ENCODE results near the gene ESR2.

ESR2 gene

DNA sequence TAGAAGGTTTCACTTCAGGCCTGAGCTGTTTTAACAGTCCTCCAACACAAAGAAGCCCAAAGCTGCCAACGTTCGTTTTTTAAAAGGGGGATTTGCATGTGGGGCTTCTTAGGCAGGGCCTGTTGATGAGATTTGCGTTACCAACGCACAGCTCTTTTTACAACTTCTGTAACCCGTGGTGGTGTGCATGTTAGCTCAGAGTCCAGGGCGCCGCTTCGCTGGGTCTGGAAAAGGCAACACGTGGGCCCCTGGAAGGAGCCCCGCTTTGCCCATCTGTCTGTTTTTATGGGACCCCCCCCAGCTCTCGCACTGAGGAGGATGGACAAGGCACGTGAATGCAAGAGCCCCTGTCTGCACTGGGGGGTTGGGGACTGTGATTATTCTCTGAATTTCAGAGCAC, 84.0 kb downstream of the ESR2 start:
- DNase-seq: no peak
- in situ Hi-C loops (cut with HindIII; ENCODE audit: low pct_ligation_motif_present, low pct_unique_long_range_greater_than_20kb, low sequenced_read_pairs): no loop called here

DNA sequence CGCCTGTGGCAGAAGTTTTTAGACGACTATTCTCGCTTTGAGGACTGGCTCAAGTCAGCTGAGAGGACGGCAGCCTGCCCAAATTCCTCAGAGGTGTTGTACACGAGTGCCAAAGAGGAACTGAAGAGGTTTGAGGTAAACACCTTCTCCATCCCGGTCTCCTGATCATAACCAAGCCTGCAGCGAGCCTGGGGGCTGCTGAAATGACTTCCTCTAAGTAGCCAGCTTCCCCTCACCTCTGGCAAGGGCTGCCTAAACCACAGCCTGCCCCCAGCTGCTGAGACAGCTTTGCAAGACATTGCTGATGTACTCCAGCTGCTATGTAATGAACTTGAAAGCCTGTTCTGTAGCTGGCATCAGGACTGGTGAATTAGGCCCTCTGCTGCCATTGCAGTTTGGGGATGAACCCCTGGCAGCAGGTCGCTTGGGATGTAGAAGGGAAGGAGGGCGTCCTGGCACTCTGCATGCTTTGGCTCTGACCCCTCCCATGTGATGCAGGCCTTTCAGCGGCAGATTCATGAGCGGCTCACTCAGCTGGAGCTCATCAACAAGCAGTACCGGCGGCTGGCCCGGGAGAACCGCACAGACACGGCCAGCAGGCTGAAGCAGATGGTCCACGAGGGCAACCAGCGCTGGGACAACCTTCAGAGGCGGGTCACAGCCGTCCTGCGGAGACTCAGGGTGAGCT, 84.6 kb downstream of the ESR2 start:
- in situ Hi-C loops (cut with HindIII; ENCODE audit: low pct_ligation_motif_present, low pct_unique_long_range_greater_than_20kb, low sequenced_read_pairs): no loop called here
- no peak for DNase-seq

DNA sequence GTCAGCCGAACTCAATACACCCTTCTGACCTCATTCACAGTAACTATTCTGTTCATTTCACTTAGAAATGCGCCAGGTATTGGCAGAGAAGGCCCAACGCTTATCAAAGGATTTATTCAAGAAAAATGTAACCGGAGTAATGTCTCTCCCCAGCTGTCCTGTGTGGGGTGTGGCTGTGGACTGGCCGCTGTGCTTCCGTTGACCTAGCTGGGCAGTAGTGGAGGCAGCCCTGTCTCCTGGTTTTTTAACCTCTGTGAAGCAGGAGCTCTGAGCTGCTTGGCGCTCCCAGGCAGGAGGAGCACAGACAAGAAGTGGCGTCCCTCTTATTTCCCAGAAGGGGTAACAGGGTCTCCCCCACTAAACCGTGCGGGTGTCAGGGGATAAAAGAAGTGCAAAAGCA, 85.2 kb downstream of the ESR2 start:
- in situ Hi-C loops (cut with HindIII; ENCODE audit: low pct_ligation_motif_present, low pct_unique_long_range_greater_than_20kb, low sequenced_read_pairs): no loop called here
- DNase-seq: no peak

DNA sequence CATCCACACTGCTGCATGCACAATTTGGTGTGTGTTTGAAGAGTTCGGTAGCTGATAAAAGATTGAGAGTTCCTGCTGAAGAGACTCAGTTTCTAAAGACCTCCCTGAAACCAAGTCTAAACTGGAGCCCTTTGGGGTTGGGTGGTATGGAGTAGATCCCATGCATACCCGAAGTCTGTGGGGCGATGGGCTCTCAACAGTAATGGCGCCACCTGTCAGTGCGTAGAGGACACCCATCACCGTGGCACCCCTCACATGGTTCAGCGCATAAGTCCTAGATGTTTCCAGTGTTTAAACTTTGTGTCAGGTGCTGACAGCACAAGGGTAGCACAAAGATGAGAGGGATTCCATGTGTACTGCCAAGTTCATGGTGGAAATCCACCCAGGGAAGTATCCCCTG, 85.9 kb downstream of the ESR2 start:
- DNase-seq: no peak
- in situ Hi-C loops (cut with HindIII; ENCODE audit: low pct_ligation_motif_present, low pct_unique_long_range_greater_than_20kb, low sequenced_read_pairs): no loop called here

DNA sequence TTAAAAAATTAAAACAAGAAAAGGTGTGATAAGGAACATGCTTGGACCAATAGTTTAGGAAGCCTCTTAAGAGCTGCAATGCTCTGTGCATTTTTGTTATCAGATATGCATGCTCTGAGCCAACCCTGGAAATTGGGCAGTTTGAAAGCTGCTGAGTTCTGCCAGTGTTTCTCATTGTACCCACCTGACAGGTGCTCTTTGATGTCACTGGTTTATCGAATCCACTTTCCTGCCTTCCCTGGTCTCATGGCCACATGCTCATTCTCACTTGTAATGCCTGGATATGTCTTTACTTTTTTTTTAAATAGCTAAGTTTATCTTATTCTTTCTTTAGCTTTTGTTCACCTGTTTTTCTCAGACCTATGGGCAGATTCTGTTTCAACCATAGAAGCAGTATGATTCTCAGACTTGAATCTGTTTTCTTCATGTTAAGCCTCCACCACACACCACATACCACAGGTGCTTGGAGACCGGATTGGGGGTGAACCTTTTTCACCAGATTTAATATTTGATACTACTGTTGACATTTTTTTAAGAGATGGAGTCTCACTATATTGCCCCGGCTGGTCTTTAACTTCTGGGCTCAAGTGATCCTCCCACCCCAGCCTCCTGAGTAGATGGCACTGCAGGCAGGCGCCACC, 90.7 kb downstream of the ESR2 start:
- in situ Hi-C loops (cut with HindIII; ENCODE audit: low pct_ligation_motif_present, low pct_unique_long_range_greater_than_20kb, low sequenced_read_pairs): no loop called here
- no peak for DNase-seq

DNA sequence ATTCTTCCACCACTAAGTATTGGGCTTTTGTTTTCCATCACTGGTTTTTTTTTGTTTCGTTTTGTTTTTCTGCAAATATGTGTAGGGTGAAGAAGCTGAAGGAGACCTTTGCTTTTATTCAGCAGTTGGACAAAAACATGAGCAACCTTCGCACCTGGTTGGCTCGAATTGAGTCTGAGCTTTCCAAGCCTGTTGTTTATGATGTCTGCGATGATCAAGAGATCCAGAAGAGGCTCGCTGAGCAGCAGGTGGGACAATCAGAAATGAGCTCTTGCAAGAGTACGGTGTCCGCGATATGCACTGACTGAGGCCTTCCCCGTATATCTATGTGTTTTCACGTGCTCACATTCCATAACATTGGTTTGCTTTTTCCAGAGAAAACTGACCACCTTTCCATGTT, 91.5 kb downstream of the ESR2 start:
- no peak for DNase-seq
- in situ Hi-C loops (cut with HindIII; ENCODE audit: low pct_ligation_motif_present, low pct_unique_long_range_greater_than_20kb, low sequenced_read_pairs): no loop called here

DNA sequence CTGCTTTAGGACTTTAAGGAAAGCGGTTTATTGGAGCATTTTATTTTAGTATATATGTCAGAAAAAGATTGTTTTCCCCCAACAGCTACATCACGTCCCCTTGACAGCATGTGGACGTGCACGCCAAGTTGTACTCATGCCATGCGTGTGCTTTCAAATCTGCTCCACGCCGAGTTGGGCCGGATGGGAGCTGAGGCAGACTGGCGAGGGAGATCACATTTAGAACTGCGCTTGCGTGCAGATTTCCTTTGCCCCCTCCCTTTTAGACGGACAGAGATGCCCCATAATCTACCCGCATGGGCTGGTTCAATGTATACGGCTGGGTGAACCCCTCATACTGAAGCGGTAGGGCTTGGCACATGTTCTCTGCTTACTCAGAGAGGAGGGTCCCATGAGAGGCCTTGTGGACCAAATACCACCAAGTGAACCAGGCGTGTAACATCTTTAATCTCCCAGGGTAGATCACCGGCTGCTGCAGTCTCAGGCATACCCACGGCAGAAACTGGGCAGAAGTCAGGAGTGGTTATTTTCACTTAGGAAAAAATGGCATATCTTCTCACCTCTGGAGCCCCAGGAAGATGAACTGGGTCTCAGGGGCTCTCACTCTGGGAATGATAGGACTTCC, 92.1 kb downstream of the ESR2 start:
- DNase-seq: no peak
- in situ Hi-C loops (cut with HindIII; ENCODE audit: low pct_ligation_motif_present, low pct_unique_long_range_greater_than_20kb, low sequenced_read_pairs): no loop called here

DNA sequence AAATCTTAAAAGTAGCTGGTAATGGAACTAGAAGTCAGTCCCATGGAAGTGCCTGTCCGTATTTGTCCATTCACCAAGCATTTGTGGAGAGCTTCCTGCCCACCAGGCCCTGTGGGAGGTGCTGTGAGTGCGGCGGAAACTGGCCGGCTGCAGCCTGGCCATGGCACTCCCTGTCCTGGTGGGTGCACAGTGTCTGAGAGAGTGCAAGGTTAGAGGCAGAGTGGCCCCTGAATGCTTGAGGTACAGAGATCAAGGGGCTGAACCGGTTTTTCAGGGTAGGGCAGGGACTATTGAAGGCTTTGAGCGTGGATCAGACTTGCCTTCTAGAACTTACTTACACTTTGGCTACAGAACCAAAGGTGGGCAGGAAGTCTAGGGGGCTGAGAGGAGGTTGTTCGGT, 92.9 kb downstream of the ESR2 start:
- in situ Hi-C loops (cut with HindIII; ENCODE audit: low pct_ligation_motif_present, low pct_unique_long_range_greater_than_20kb, low sequenced_read_pairs): no loop called here
- no peak for DNase-seq

DNA sequence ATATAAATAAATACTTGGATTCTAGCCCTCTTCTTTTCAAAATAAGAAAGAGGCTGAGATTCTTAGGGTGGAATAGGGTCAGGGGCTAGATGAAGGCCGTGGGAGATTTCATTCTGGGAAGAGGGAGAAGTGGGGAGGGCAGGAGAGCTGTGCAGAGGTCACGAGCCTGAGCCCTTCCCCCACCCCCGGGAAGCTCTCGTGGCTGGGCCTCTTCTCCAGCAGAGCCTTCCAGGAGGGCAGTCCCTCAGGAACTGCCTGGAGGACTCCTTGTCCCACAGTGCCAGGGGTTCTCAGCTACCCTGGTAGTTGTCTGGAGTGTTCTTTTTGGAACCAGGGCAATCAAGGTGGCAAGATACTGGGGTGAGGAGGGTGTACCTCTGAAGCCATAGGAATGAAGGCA, 94.0 kb downstream of the ESR2 start:
- no peak for DNase-seq
- in situ Hi-C loops (cut with HindIII; ENCODE audit: low pct_ligation_motif_present, low pct_unique_long_range_greater_than_20kb, low sequenced_read_pairs): no loop called here

DNA sequence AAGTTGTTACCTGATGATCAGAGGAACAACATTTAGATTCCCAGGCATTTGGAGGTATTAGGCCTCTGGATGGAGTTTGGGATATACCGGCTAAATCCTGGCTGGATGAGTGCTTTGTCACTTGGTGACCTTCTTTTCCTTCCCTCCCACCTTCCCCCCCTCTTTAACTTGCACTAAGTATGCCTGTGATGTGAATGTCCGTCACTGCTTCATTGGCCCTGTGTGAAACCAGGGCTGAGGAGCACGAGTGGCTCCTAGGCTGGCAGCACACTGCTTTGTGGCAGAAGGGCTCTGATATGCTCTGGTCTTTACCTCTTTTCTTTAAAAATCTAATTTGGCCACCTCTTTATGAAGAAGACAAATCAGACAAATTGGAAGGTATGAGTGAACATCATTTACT, 95.7 kb downstream of the ESR2 start:
- no peak for DNase-seq
- in situ Hi-C loops (cut with HindIII; ENCODE audit: low pct_ligation_motif_present, low pct_unique_long_range_greater_than_20kb, low sequenced_read_pairs): no loop called here

DNA sequence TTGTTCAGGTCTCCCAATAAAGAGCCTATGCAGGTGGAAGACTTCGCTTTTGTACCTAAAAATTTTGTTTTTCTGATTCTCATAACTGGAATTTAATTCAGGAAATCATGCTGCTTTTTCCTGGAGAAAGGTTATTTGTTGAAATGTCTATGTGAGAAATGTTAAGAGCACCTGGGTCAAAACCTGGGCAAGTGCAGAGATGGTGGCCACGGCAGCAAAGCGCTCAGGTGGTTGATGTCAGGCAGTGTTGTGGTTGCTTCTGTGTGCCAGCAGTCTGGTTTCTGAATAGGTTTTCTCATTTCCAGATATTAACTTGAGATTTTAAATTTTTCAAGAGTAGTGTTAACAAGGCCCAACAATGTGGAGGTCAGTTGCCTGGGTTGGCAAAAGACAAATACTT, 96.2 kb downstream of the ESR2 start:
- in situ Hi-C loops (cut with HindIII; ENCODE audit: low pct_ligation_motif_present, low pct_unique_long_range_greater_than_20kb, low sequenced_read_pairs): no loop called here
- DNase-seq: no peak

DNA sequence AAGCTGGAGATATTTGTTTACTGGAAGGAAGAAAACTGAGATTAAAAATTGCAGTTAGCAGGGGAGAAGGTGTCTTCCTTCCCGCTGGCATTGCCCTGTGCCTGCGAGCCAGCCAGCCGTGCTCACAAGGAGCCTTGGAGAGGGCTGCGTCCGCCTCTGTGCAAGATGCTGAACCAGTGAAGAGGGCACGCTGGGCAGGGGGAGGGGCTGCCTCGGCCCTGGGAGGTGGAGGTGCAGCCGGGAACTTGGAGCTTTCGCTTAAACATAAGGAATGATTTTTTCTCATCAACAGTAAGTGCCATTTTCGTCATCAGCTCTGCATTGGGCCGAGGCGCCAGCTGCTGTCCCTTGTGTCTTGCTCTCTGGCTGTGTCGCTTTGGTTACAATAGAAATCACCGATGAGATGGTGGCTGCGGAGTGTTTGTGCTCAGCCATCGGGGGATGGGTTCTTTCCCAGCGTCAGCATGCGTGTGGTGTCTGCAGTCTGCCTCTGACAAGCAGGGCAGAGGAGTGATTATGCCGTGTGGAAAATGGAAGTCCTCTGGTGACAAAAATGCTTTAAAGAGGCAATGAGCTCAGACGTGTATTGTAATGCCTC, 97.3 kb downstream of the ESR2 start:
- in situ Hi-C loops (cut with HindIII; ENCODE audit: low pct_ligation_motif_present, low pct_unique_long_range_greater_than_20kb, low sequenced_read_pairs): no loop called here
- no peak for DNase-seq

DNA sequence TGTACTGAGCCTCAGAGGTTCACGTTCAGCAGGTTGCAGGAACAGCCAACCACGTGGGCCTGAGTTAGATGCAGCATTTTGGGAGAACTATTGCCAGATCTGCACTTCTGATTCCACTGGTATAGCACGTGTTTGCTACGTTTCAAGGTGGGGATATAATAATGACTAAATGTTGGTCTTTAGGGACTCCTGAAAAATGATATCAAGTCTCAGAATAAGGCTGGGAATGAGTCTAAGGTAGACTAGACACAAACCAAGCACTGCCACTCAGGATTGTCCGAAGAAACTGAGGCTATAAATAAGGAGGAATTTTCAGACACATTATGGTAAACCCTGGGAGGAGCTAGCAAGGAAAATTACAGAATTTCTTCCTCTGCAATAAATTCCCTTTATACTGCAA, 98.1 kb downstream of the ESR2 start:
- in situ Hi-C loops (cut with HindIII; ENCODE audit: low pct_ligation_motif_present, low pct_unique_long_range_greater_than_20kb, low sequenced_read_pairs): no loop called here
- no peak for DNase-seq

DNA sequence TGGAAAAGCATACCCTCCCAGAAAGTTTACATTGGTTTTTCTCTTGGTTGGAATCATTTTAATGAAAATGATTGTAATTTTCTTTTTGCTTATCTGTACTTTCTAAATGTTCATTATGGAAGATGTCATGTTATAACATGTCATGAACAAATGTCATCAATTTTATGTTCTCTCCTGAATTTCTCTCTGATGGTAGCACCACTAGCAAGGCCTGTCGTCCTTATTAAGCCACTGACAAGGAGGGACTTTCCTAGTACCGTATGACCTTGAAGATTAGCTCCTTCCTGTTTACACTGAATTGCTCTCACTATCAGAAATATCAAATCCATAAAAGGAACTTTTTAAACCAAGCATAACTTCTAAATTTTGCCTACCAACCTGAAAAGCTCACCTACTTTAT, 99.0 kb downstream of the ESR2 start:
- DNase-seq: no peak
- in situ Hi-C loops (cut with HindIII; ENCODE audit: low pct_ligation_motif_present, low pct_unique_long_range_greater_than_20kb, low sequenced_read_pairs): no loop called here

DNA sequence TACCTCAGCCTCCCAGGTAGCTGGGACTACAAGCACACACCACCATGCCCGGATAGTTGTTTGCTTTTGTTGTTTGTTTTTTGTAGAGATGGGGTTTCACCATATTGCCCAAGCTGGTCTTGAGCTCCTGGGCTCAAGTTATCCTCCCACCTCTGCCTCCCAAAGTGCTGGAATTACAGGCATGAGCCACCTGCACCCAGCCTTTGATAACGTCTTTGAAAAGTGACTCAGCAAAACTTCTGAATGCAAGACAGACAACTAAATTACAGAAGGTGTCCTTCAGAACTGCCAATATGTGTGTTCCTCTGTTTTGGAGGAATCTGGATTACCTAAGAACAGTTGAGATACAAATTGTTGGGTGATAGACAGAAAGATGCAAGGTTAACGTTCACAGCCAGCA, 99.8 kb downstream of the ESR2 start:
- in situ Hi-C loops (cut with HindIII; ENCODE audit: low pct_ligation_motif_present, low pct_unique_long_range_greater_than_20kb, low sequenced_read_pairs): no loop called here
- no peak for DNase-seq

DNA sequence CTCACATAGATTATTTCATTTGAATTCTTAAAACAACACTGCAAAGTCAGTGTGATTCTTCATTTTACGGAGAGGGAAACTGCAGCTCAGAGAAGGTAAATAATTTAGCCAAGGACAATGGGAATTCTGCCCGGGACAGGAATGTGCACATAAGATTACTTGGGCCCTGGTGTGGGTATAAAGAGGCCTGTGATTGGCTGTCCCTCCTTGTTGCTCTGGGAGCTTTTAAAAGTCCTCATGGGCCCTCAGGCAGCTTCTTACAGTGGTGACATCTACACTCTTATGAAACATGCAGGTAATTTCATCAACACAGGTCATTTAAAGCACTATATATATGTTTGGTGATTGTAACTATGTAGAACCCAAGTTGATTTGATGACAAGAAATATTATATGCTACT, 100.3 kb downstream of the ESR2 start:
- DNase-seq: no peak
- in situ Hi-C loops (cut with HindIII; ENCODE audit: low pct_ligation_motif_present, low pct_unique_long_range_greater_than_20kb, low sequenced_read_pairs): no loop called here

DNA sequence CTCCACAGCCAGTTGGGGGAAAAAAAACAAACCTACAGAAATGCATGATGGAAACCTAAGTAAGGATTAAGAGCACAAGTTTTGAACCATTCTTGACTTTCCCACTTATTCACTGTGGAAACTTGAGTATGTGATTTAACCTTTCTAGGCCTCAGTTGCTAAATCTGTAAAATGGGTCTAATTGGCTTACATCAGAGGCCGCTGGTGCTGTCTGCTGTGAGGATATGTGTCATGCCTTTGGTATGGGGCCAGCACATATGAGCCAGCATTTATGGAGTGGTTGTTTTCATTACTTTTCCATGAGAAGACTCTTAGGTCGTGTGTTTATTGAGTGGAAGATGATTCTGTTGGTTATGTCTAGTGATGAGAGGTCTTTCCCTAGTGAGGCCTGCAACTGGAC, 102.4 kb downstream of the ESR2 start:
- DNase-seq: peak; percentile 33
- in situ Hi-C loops (cut with HindIII; ENCODE audit: low pct_ligation_motif_present, low pct_unique_long_range_greater_than_20kb, low sequenced_read_pairs): no loop called here

DNA sequence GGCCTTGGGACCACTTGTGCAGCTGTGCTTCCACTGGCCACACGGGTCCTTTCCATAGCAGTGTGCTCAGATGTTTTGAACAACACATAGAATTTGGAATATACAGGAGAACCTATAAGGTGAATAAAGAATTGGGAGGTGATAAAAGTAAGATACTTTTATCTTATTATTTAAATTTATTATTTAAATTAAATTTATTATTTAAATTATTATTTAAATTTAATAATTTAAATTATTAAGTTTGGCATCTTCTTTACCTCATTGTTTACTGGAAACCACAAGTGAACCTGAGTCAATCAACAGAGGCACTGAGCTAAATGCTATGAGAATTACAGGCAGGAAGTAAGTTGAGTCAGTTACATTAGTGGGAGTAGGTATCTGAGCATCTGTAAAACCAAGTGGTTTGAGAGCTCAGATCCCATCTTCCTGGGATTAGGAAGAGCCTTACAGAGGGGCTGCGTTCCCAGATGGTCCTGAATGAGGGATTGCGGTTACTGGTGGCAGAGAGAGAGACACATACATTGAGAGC, 103.1 kb downstream of the ESR2 start:
- DNase-seq: no peak
- in situ Hi-C loops (cut with HindIII; ENCODE audit: low pct_ligation_motif_present, low pct_unique_long_range_greater_than_20kb, low sequenced_read_pairs): no loop called here

DNA sequence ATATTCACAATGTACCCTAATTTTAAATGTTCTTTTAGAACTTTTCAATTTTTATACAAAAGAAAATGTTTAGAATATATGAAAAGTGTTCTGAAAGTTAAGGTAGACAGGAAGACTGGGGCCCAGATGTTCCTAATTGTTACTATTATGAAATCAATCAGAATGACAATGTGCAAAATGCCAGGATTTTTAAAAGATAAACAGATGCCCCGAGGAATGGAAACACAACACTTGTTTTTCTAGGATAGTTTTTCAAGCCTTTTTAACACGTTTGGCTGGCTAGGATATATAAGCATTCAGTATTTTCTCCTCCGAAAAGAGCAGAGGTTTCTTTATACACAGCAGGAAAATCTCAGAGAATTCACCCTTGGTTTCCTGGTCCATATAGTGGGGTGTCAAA, 106.8 kb downstream of the ESR2 start:
- in situ Hi-C loops (cut with HindIII; ENCODE audit: low pct_ligation_motif_present, low pct_unique_long_range_greater_than_20kb, low sequenced_read_pairs): no loop called here
- DNase-seq: no peak
